ENCODE data around the gene CD302. TPM values are rescaled to one million over a fixed set of nuclear protein-coding genes. Genes with fewer than 3 reads are reported as not detected.

Gene CD302
- total and polyA plus RNA-seq, 2 of the 8 experiments (the other 6 are each of a cell fraction or from before 2014, with no cell fraction given) = 0.76 to 0.79 TPM

DNA sequence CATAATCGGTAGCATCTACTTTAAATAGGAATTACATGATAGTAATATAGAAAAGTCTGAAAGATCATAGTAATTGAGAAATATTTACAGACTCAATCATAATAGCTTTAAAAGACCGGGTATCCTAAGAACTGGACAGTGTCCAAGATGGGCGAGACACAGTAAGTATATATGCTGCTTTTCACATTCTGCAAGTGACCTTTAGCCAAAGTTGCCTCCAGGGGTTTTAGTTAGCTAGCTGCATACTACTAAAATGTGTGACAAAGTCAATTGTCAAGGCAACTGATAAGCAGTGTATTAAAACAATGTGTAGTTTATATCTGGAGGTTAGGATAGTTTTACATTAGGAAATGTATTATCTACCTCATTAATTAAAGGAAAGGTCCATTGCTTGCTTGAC, 24.6 kb downstream of the CD302 start:
- no peaks in the 10 kb centered on the region for H3K4me1 ChIP-seq (replicated peaks in 1 of 4; ENCODE audit: control insufficient read depth in 3 of 4, insufficient read depth in 4 of 4, low read length in 3 of 4)
- no peak for TF ChIP-seq POU5F1 (IDR thresholded peaks at IDR 0.05; ENCODE audit: low read depth, low read length)
- no peak for TF ChIP-seq CHD1 (IDR thresholded peaks at IDR 0.05; ENCODE audit: low read depth, low read length)
- no peak for TF ChIP-seq EZH2 (IDR thresholded peaks at IDR 0.05; ENCODE audit: low read depth, low read length, severe bottlenecking)
- no peak for TF ChIP-seq SIX5 (IDR thresholded peaks at IDR 0.05; ENCODE audit: low read depth, low read length)
- no peak for TF ChIP-seq RFX5 (IDR thresholded peaks at IDR 0.05; ENCODE audit: borderline replicate concordance, low read depth, low read length)
- TF ChIP-seq TBP (IDR thresholded peaks at IDR 0.05; ENCODE audit: low read depth, low read length) = no peak
- TF ChIP-seq NANOG (IDR thresholded peaks at IDR 0.05; ENCODE audit: insufficient read depth, low read depth, low read length, poor library complexity, severe bottlenecking) = no peak
- no peak for TF ChIP-seq CBX5 (IDR thresholded peaks at IDR 0.05; ENCODE audit: low read depth, low read length)
- no peak for TF ChIP-seq CEBPB (IDR thresholded peaks at IDR 0.05; ENCODE audit: low read depth, low read length)
- no peak for TF ChIP-seq ZNF274 (IDR thresholded peaks at IDR 0.05; ENCODE audit: borderline replicate concordance, extremely low read depth, low read length)
- TF ChIP-seq TEAD4 (IDR thresholded peaks at IDR 0.05; ENCODE audit: low read depth, low read length) = no peak
- TF ChIP-seq, protein P1, sequence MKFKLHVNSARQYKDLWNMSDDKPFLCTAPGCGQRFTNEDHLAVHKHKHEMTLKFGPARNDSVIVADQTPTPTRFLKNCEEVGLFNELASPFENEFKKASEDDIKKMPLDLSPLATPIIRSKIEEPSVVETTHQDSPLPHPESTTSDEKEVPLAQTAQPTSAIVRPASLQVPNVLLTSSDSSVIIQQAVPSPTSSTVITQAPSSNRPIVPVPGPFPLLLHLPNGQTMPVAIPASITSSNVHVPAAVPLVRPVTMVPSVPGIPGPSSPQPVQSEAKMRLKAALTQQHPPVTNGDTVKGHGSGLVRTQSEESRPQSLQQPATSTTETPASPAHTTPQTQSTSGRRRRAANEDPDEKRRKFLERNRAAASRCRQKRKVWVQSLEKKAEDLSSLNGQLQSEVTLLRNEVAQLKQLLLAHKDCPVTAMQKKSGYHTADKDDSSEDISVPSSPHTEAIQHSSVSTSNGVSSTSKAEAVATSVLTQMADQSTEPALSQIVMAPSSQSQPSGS (IDR thresholded peaks at IDR 0.05; ENCODE audit: low read length) = no peak
- TF ChIP-seq MAFK (IDR thresholded peaks at IDR 0.05; ENCODE audit: low read depth, low read length) = no peak

More for the DNA sequence above, 24.6 kb downstream of the CD302 start:
- H3K79me1 ChIP-seq (ENCODE audit: low read depth, low read length) = no peaks in the 10 kb centered on the region
- H3K18ac ChIP-seq (ENCODE audit: extremely low read depth, low read length) = no peak overlapping the region
- no peak overlapping the region for H2AFZ ChIP-seq (ENCODE audit: low read length)
- H3K27me3 ChIP-seq (replicated peaks in 1 of 4; ENCODE audit: control insufficient read depth in 3 of 4, extremely low read depth in 1 of 4, insufficient read depth in 3 of 4, low read length in 3 of 4) = peaks cover 0 to 1% (median 0%) of the 10 kb centered on the region in 4 experiments; a peak in 1 of 7 replicates
- DNase-seq (ENCODE audit: low read depth in 1 of 2, low spot score in 2 of 2) (no peak), FAIRE-seq (no peak)
- H2BK15ac ChIP-seq (ENCODE audit: low read length) = no peak overlapping the region
- no peak overlapping the region for H3K23ac ChIP-seq (ENCODE audit: insufficient read length)
- H4K5ac ChIP-seq (ENCODE audit: insufficient read length, low read depth, low read length) = no peak overlapping the region
- no peak overlapping the region for H4K91ac ChIP-seq (replicated peaks; ENCODE audit: insufficient read length, low read length)
- no peak overlapping the region for H3K4me2 ChIP-seq (ENCODE audit: insufficient read depth in 1 of 2, low read depth in 2 of 2, low read length in 2 of 2)
- no peak overlapping the region for H4K8ac ChIP-seq (ENCODE audit: extremely low read depth, insufficient read depth, low read length)
- no peaks in the 10 kb centered on the region for H3K9me3 ChIP-seq (ENCODE audit: insufficient read depth in 2 of 2, low read depth in 1 of 2, low read length in 1 of 2)
- CTCF ChIA-PET (ENCODE audit: partially characterized antibody) = interaction anchor here (1.0 to 1.8 kb wide), 6 partner anchors 14 to 149 kb away, joined by 3 to 5 read pairs (median 4); no protein-coding TSS in a partner anchor
- H3K36me3 ChIP-seq (ENCODE audit: control insufficient read depth in 2 of 4, insufficient read depth in 4 of 4, low read length in 3 of 4) = peaks cover 0 to 1% (median under 1%) of the 10 kb centered on the region in 4 experiments; a peak in 2 of 8 replicates
- no peak overlapping the region for H2BK20ac ChIP-seq (ENCODE audit: low read length)
- H3K56ac ChIP-seq (replicated peaks; ENCODE audit: insufficient read length, low read depth, low read length) = no peak overlapping the region
- no peak overlapping the region for H3K9ac ChIP-seq (replicated peaks in 1 of 4; ENCODE audit: extremely low read depth in 1 of 4, low read depth in 3 of 4, low read length in 3 of 4)
- H3K4me3 ChIP-seq (ENCODE audit: extremely low read depth in 1 of 4, insufficient read depth in 2 of 4, low read depth in 3 of 4, low read length in 4 of 4) = no peak overlapping the region
- H2BK120ac ChIP-seq (replicated peaks; ENCODE audit: low read depth, low read length) = no peak overlapping the region
- no peak overlapping the region for H3K4ac ChIP-seq (replicated peaks; ENCODE audit: insufficient read length, low read depth, low read length)
- no peak overlapping the region for H2BK5ac ChIP-seq (ENCODE audit: low read depth, low read length)
- H3K27ac ChIP-seq (ENCODE audit: low read depth, low read length) = no peak overlapping the region
- no peak overlapping the region for H2AK5ac ChIP-seq (ENCODE audit: low read depth, low read length)
- H4K20me1 ChIP-seq (replicated peaks in 1 of 2; ENCODE audit: control insufficient read depth in 1 of 2, insufficient read depth in 2 of 2, low read length in 2 of 2) = no peaks in the 10 kb centered on the region
- no peaks in the 10 kb centered on the region for H3K79me2 ChIP-seq (ENCODE audit: control insufficient read depth in 1 of 2, insufficient read depth in 2 of 2, low read length in 2 of 2)
- H3K14ac ChIP-seq (ENCODE audit: insufficient read length) = no peak overlapping the region
- 92% methylated on average over 3 of the region's 3 CpGs; no CpG with 5 or more reads in 1 of the 2 experiments for WGBS, 2 experiments (ENCODE audit: extremely low coverage in 1 of 2, insufficient coverage in 1 of 2, insufficient read length in 1 of 2, insufficient replicate concordance in 2 of 2, low coverage in 1 of 2, low lambda C conversion rate in 2 of 2, missing lambda C conversion rate in 1 of 2)
- H2BK12ac ChIP-seq (ENCODE audit: low read depth, low read length) = no peak overlapping the region
- POLR2A ChIA-PET (ENCODE audit: partially characterized antibody) = interaction anchor here (0.7 to 2.4 kb wide), 11 partner anchors 9 to 129 kb away, joined by 3 to 11 read pairs (median 5); no protein-coding TSS in a partner anchor
- no peaks in the 10 kb centered on the region for H3K23me2 ChIP-seq (ENCODE audit: low read depth, low read length)
